ENCODE data around the gene COMMD7. TPM values are rescaled to one million over a fixed set of nuclear protein-coding genes. Genes with fewer than 3 reads are reported as not detected.

Gene COMMD7
- total and polyA plus RNA-seq, 2 experiments from 2014 or later: 62.7 to 106 TPM

GRCh38 chr20:32764005-32764960, 21.0 kb upstream of the COMMD7 start:
- H3K4me1 ChIP-seq (ENCODE audit: insufficient read depth): peaks cover 13% of the 10 kb centered on the region
- H3K27ac ChIP-seq: no peak overlapping the region
- no peaks in the 10 kb centered on the region for H3K9me2 ChIP-seq (replicated peaks; ENCODE audit: insufficient read depth)
- no peak overlapping the region for H3K4me3 ChIP-seq
- no peaks in the 10 kb centered on the region for H4K20me1 ChIP-seq (ENCODE audit: insufficient read depth, poor library complexity, severe bottlenecking)
- no peak for TF ChIP-seq EZH2phosphoT487 (IDR thresholded peaks at IDR 0.05; ENCODE audit: low read depth, severe bottlenecking, unreplicated experiment)
- TF ChIP-seq EZH2 (IDR thresholded peaks at IDR 0.05; ENCODE audit: borderline replicate concordance): no peak
- no peak for TF ChIP-seq CTCF (IDR thresholded peaks at IDR 0.05; ENCODE audit: poor library complexity)
- H3K4me2 ChIP-seq: peak overlapping the region; percentile 99
- no peaks in the 10 kb centered on the region for H3K27me3 ChIP-seq
- H3K79me2 ChIP-seq: peaks cover 17% of the 10 kb centered on the region
- WGBS (ENCODE audit: low lambda C conversion rate, missing lambda C conversion rate): 61% methylated on average over 16 of the region's 17 CpGs
- DNase-seq (ENCODE audit: low spot score): no peak
- no peaks in the 10 kb centered on the region for H3K9me3 ChIP-seq (ENCODE audit: low read depth)
- H2AFZ ChIP-seq: no peak overlapping the region
- H3K36me3 ChIP-seq (replicated peaks; ENCODE audit: insufficient read depth, low read depth): no peaks in the 10 kb centered on the region

GRCh38 chr20:32763202-32764004, 20.1 kb upstream of the COMMD7 start:
- Histone ChIP-seq H3K27me3 (no peaks in the 10 kb centered on the region), H2AFZ (peak overlapping the region; percentile 100), H3K79me2 (peaks cover 17% of the 10 kb centered on the region), H4K20me1 (ENCODE audit: insufficient read depth, poor library complexity, severe bottlenecking) (no peaks in the 10 kb centered on the region), H3K4me1 (ENCODE audit: insufficient read depth) (peaks cover 13% of the 10 kb centered on the region), H3K9me3 (ENCODE audit: low read depth) (no peaks in the 10 kb centered on the region), H3K9me2 (replicated peaks; ENCODE audit: insufficient read depth) (no peaks in the 10 kb centered on the region), H3K27ac (no peak overlapping the region), H3K36me3 (replicated peaks; ENCODE audit: insufficient read depth, low read depth) (no peaks in the 10 kb centered on the region), H3K4me2 (peak overlapping the region; percentile 99), H3K4me3 (peak overlapping the region; percentile 63)
- peak; percentile 61 for DNase-seq (ENCODE audit: low spot score)
- 8% methylated on average over 40 of the region's 40 CpGs for WGBS (ENCODE audit: low lambda C conversion rate, missing lambda C conversion rate)
- TF ChIP-seq EZH2 (IDR thresholded peaks at IDR 0.05; ENCODE audit: borderline replicate concordance): no peak
- TF ChIP-seq EZH2phosphoT487 (IDR thresholded peaks at IDR 0.05; ENCODE audit: low read depth, severe bottlenecking, unreplicated experiment): no peak
- no peak for TF ChIP-seq CTCF (IDR thresholded peaks at IDR 0.05; ENCODE audit: poor library complexity)

- Histone ChIP-seq H3K9me2 (replicated peaks; ENCODE audit: insufficient read depth) (no peaks in the 10 kb centered on the region), H3K36me3 (replicated peaks; ENCODE audit: insufficient read depth, low read depth) (no peaks in the 10 kb centered on the region), H4K20me1 (ENCODE audit: insufficient read depth, poor library complexity, severe bottlenecking) (no peaks in the 10 kb centered on the region), H3K27ac (no peak overlapping the region), H2AFZ (peak overlapping the region; percentile 100), H3K27me3 (no peaks in the 10 kb centered on the region), H3K4me3 (peak overlapping the region; percentile 63), H3K79me2 (peaks cover 17% of the 10 kb centered on the region), H3K4me2 (peak overlapping the region; percentile 99), H3K4me1 (ENCODE audit: insufficient read depth) (peaks cover 13% of the 10 kb centered on the region), H3K9me3 (ENCODE audit: low read depth) (no peaks in the 10 kb centered on the region)
- WGBS (ENCODE audit: low lambda C conversion rate, missing lambda C conversion rate): 2% methylated on average over 14 of the region's 30 CpGs
- TF ChIP-seq EZH2 (IDR thresholded peaks at IDR 0.05; ENCODE audit: borderline replicate concordance) (no peak), CTCF (IDR thresholded peaks at IDR 0.05; ENCODE audit: poor library complexity) (peak; percentile 4), EZH2phosphoT487 (IDR thresholded peaks at IDR 0.05; ENCODE audit: low read depth, severe bottlenecking, unreplicated experiment) (no peak)
- DNase-seq (ENCODE audit: low spot score): peak; percentile 52
Measured at GRCh38 chr20:32762754-32763201, 19.5 kb upstream of the COMMD7 start.

All from hepatocyte (in vitro differentiated cells).